GM21528 (cell line): Measurements from ENCODE around the gene CEP128.
"Not testable (repeated sequence)": the region's sequence is repeated elsewhere in the genome, so short reads cannot be mapped to it uniquely, and the experiment has no call there.

Source experiments
- ATAC-seq: cut with Tn5 transposase; IDR thresholded peaks from one replicate; pipeline ENCODE4 v1.9.1; 2021; ENCODE audit warnings: mild to moderate bottlenecking, moderate library complexity; ENCODE audit not compliant: unreplicated experiment, low FRiP score

Gene CEP128

GRCh38 chr14:80954687-80955299, 13.3 kb upstream of the CEP128 start:
- no peak for ATAC-seq

DNA sequence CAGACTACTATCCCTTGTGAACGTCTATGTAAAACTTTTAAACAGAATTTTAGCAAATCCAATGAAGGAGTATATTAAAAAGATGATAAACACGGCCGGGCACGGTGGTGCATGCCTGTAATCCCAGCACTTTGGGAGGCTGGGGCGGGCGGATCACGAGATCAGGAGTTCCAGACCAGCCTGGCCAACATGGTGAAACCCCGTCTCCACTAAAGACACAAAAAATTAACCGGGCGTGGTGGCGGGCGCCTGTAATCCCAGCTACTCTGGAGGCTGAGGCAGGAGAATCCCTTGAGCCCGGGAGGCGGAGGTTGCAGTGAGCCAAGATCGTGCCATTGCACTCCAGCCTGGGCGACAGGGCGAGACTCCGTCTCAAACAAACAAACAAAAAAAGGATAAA, 11.7 kb upstream of the CEP128 start:
- not testable (repeated sequence) for ATAC-seq

DNA sequence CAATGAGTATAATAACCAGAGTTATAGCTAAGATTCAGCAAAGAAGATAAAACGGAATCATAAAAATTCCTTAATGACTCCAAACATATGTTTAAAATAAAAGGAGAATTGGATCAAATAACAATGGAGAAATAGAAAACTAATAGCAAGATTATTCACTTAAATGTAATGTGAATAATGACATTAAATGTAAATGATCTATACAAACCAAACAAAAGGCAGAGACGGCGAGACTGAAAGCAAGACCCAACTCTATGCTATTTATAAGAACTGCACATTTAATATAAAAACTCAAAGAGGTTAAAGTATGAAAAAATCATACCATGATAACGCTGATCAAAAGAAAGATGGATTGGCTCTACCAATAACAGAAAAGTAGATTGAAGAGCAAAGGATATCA, 10.0 kb upstream of the CEP128 start:
- no peak for ATAC-seq

GRCh38 chr14:80948291-80948690, 6.8 kb upstream of the CEP128 start:
- no peak for ATAC-seq

GRCh38 chr14:80946797-80947196, 5.3 kb upstream of the CEP128 start:
- ATAC-seq, result no peak

- no peak for ATAC-seq
These were observed 4.6 kb upstream of the CEP128 start for GRCh38 chr14:80946187-80946586.

- ATAC-seq, result no peak
These were observed 3.5 kb upstream of the CEP128 start for GRCh38 chr14:80944861-80945617.

DNA sequence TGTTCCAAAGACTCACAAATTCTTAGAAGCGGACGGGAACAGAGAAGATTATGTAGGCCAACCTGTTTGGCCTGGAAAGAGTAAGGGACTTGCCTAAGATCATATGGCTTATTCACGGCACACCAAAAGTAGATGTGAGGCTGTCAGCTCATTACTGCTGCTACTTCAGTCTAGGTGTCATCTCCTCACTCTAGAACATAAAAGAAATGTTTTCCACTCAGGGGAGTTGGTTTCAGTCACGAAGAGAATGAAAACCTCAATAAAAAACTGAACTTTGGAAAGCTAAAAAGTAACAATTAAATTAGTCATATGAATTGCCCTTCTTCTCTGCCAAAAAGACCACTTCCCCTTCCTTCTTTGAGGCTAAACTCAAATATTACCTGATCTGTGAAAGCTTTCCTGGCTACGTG, 658 bp upstream of the CEP128 start:
- ATAC-seq, result peak; percentile 32

DNA sequence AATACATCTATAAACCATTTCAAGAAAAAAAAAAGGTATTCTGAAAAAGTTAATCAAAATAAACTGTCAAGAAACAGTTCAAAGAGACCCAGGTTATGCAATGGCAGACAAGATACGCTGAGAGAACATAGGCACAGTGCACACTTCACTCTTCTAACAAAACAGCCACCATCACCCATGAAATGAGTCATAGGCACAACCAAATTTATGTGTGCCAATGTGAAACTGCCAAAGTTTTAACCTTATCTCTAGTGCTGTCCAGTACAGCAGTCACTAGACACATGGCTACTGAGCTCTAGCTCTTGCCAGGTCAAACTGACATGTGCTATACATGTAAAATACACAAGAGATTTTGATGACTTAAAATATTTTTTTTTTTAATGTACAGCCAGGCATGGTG, 1.4 kb downstream of the CEP128 start:
- no peak for ATAC-seq

DNA sequence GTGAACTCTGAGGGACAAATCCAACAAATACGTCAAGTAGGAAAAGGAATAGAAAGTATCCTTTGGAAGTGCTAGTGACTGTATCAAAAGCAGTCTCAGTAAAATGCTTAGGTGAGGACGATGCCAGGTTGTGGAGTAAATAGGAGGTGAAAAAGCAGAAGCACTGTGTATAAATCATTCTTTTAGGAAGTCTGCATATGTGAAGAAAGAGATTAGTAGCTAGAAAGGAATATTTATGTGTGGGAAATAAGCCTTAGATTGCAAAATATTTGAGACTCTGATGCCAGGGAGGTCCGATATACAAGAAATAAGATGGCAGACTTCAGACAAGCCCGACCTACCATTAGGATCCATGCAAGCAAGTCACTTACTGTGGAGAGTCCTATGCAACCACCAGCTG, 7.9 kb downstream of the CEP128 start:
- no peak for ATAC-seq

GRCh38 chr14:80933282-80933681, 8.3 kb downstream of the CEP128 start:
- no peak for ATAC-seq

DNA sequence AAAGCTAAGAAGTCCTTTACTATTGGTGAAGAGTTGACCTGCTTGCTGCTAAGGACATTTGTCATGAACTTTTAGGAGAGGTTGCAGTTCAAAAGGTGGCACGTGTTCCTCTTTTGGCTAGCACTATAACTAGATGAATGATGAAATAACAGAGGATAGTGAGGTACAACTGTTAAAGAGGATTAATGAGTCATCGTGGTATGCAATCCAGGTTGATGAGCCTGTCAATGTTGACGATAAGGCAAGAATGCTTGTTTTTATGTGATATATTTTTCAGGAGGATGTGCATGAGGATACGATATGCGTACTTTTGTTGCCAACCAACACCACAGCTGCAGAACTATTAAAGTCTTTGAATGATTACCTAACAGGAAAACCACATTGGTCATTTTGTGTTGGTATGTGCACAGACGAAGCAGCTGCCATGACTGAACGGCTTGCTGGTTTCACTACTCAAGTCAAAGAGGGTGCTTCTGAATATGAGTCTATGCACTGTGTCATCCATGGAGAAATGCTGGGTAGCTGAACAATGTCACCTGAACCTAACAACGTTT, 10.6 kb downstream of the CEP128 start:
- ATAC-seq, result peak; percentile 99

- ATAC-seq, result no peak
These were observed 11.4 kb downstream of the CEP128 start for GRCh38 chr14:80930095-80930494.

DNA sequence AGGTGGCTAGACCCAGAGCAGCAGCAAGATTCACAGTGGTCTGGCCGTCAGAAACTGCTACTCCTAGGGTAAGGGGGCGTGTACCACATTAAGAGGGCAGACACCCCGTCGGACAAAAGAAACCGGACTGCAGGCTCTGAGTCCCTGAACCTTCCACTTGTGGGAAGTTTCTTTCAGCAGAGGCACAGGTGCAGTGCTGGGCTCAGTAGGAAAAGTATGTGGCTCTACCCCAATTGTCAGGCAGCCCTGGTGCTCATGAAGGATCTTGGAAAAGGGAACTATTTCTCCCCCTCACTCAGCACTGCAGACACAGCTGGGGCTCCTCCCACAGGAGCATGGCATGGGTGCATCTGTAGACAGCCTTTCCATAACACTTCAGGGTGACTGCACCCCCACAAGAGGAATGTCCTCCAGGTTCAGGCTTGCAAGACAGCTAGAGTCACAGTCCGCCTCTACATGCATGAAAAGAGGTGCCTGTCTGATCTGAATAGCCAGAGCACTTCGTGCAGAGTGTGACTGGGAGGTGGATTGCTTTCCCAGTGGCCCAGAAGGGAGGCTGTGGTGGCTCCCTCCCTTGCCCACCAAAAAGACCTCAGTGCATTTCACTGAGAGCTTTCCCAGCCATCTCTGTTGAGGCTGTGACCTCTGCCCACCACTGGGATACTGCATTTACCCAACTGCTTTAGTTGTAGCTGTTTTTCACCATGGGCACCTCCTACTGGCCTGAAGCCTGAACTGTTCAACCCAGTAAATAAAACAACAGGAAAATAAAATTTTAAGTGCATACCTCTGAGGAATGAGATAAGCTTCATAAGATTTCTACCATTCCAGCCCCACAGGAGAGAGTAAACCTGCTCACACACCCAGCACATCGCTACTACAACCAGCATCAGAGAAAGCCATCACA, 14.2 kb downstream of the CEP128 start:
- ATAC-seq, result no peak

DNA sequence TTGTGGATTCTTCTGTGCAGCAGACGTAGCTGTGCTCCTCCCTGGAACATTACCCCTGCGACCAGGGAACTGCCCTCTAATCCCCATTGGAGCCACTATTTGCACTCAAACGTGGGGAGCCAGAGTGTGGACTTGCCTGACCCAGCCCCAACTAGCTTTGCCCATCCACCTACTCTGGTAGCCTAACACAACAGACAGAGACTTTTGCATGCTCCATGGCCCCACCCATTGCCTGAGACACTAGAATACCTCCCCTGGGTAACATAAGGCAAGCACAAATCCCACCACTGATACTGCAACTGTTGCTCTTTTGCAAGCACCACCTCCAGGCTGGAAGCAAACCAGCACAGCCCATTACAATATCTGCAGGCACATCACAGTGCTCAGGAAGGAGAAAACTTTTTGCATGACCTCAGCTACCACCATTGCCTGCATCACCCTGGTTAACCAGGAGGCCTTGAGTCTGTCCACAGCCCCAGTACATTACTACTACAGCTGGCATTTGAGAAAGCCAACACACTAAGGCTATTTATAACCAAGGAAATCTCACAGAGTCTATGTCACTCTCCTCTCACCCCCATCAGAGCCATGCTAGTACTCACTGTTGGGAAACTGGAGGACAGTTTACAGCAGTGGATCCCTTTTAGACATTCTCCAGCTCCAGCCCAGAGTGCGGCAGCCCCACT, 15.0 kb downstream of the CEP128 start:
- ATAC-seq, result no peak

DNA sequence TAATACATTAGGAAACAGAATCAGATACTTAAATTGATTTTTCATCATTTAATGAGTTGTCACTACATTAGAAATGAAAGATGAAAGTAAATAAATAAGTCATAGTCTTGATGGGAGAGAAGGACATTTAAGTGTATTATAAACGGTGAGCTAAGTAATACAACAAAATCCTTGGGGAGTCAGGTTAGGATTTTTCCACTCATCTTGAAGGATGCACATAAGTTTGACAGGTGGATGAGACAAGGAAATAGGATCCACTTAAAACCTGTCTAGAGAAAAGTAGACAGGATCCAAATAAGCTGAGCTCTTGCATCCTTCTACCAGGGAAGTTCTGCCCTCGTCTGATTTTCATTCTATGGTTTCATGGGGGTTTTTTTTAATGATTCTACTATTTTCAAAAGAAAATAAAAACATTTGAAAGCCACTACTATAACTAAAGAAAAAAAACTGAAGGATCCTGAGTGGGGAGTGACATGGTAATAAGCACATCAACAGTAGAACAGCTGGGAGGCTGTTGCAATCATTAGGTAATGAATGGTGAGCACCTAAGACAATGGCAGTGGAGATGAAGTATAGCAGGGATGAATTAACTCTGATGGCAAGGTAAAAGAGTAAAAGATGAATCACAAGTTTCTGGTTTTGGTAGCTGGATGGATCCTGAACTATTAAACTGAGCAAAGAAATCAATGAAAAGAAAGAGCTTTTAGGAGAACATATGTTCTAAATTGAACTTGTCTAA, 17.0 kb downstream of the CEP128 start:
- no peak for ATAC-seq

- ATAC-seq, result no peak
These were observed 18.2 kb downstream of the CEP128 start for GRCh38 chr14:80923368-80923767.

DNA sequence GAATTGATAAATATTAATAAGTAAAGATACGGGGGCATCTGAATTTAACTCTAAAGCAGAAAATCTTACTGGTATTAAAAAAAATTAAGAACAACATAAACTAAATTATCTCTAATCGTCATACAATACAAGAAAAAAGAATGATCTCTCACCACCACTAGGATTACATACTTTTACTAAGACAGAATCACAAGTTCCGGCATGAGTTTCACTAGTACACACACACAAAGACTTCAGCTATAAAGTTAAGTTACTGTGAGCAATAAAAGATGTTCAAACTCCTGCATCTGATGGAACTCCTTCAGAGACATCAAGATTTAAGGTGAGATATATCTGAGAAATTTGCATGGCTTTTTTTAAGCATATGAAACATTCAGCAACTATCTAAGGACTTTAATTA, 21.9 kb downstream of the CEP128 start:
- ATAC-seq, result no peak

- ATAC-seq, result not testable (repeated sequence)
These were observed 29.5 kb downstream of the CEP128 start for GRCh38 chr14:80912013-80912412.

DNA sequence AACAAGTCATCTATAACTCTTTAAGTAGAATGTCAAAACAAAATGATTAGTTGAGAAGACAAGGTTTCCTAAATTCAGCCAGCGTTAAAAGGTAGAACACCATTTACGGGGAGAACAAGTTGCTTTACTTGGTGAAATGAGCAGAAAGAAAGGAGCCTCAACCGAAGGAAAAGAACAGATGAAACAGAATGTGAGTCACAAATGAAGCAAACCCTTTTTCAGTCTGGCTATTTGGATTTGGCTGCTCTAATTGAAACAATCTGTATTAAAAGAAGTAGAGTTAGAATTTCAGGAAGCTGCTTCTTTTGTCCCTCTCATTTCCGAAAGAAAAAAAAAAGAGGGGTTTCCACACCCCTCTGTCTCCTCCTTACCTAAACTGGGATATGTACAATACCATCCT, 34.6 kb downstream of the CEP128 start:
- no peak for ATAC-seq
